ENCODE data around the gene C1orf21. TPM values are rescaled to one million over a fixed set of nuclear protein-coding genes. Genes with fewer than 3 reads are reported as not detected.

Gene C1orf21
- total RNA-seq, 1 donor from 2014 or later: 33.1 TPM

DNA sequence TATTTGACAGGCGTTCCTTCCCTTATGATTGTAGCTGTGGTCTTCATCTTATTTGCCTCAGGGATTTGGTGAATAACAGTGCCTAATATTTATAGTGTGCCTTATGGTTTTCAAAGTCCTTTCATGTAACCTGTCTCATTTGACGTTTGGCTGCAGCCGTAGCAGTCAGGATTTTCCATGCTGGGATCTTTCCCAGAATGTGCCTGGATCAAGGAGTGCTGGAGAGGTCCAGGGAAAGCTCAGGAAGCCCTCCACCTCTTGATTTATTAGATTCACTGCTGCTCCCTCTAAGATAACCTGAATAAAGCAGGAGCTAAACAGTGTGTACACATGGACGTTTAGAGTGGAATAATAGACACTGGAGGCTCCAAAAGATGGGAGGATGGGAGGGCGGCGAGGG, 5.2 kb downstream of the C1orf21 start:
- Mint-ChIP-seq H3K4me1 (peaks cover 71% of the 10 kb centered on the region), H3K36me3 (no peaks in the 10 kb centered on the region), H3K9me3 (no peaks in the 10 kb centered on the region), H3K27me3 (ENCODE audit: low read depth) (no peaks in the 10 kb centered on the region), H3K4me3 (no peak overlapping the region), H3K27ac (no peak overlapping the region)
- TF ChIP-seq, protein P1, sequence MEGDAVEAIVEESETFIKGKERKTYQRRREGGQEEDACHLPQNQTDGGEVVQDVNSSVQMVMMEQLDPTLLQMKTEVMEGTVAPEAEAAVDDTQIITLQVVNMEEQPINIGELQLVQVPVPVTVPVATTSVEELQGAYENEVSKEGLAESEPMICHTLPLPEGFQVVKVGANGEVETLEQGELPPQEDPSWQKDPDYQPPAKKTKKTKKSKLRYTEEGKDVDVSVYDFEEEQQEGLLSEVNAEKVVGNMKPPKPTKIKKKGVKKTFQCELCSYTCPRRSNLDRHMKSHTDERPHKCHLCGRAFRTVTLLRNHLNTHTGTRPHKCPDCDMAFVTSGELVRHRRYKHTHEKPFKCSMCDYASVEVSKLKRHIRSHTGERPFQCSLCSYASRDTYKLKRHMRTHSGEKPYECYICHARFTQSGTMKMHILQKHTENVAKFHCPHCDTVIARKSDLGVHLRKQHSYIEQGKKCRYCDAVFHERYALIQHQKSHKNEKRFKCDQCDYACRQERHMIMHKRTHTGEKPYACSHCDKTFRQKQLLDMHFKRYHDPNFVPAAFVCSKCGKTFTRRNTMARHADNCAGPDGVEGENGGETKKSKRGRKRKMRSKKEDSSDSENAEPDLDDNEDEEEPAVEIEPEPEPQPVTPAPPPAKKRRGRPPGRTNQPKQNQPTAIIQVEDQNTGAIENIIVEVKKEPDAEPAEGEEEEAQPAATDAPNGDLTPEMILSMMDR (IDR thresholded peaks at IDR 0.05; ENCODE audit: unreplicated experiment): no peak
- no peak for DNase-seq (ENCODE audit: low spot score in 2 of 2, unreplicated experiment in 2 of 2)

DNA sequence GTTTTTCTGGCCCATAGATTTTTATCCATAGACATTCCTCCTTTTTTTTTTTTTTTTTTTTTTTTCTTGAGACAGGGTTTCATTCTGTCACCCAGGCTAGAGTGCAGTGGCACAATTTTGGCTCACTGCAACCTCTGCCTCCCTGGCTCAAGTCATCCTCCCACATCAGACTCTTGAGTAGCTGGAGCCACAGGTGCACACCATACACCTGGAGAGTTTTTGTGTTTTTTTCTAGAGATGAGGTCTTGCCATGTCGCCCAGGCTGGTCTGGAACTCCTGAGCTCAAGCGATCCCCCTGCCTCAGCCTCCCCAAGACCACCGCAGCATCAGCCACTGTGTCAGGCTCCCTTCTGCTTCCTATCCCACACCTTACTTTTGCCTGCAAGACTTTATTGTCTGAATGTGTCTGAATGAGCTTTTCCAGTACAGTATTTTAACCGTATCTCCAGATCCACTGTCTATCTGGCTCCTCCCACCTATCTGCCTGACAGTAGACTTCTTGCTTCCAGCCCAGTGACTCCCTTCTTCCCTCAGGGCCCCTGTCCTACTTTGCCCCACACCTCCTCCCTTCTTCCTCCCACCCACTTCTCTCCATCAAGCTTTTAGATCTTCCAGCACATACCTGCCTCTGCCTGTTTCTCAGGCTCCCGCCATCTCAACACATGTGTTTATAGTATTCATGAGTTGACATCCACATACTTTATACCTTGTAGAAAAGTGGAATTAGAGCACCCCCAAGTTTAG, 6.1 kb downstream of the C1orf21 start:
- H3K4me1 Mint-ChIP-seq: peaks cover 71% of the 10 kb centered on the region
- peak overlapping the region; percentile 2 for H3K4me3 Mint-ChIP-seq
- no peak for DNase-seq (ENCODE audit: low spot score in 2 of 2, unreplicated experiment in 2 of 2)
- no peaks in the 10 kb centered on the region for H3K27me3 Mint-ChIP-seq (ENCODE audit: low read depth)
- H3K36me3 Mint-ChIP-seq: no peaks in the 10 kb centered on the region
- H3K9me3 Mint-ChIP-seq: no peaks in the 10 kb centered on the region
- TF ChIP-seq, protein P1 (IDR thresholded peaks at IDR 0.05; ENCODE audit: unreplicated experiment): no peak
- peak overlapping the region; percentile 48 for H3K27ac Mint-ChIP-seq

DNA sequence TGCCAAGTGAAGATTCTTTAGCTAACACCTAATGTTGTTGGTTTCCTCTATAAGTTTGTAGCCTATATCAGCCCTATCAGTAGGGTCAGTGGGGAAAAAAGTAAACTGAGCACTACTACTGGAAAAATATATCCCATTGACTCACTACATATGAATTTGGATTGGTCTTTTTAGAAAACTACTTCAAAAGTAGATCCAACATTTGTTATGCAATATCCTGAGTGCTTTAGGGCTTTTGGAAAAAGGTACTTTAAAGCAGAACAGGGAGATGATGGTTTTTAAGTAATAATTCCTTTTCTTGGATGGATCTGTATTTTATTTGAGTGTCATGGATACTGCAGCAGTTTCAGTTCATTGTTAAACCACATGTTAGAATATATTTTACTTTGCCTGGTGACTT, 7.1 kb downstream of the C1orf21 start:
- Mint-ChIP-seq H3K9me3 (no peaks in the 10 kb centered on the region), H3K27ac (no peak overlapping the region), H3K27me3 (ENCODE audit: low read depth) (no peaks in the 10 kb centered on the region), H3K4me1 (peaks cover 61% of the 10 kb centered on the region), H3K4me3 (no peak overlapping the region), H3K36me3 (no peaks in the 10 kb centered on the region)
- no peak for DNase-seq (ENCODE audit: low spot score in 2 of 2, unreplicated experiment in 2 of 2)
- TF ChIP-seq, protein P1 (IDR thresholded peaks at IDR 0.05; ENCODE audit: unreplicated experiment): no peak

DNA sequence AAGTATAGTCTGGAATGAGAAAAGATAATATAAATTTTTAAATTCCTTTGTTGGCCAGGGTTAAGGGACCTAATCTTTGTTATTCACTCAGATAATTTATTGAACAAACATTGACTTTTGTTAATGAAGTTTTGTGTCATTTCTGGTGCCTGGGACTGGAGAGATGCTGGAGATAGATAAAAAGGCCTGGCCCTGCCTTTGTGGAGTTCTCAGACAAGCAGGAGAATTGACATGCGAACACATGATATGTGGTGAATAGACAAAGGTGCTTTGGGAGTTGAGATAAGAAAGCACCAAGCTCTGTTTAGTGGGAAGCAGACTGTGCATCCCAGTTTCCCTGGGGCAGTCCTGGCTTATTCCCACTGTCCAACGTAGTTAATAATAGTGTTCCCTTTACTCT, 8.5 kb downstream of the C1orf21 start:
- peaks cover 47% of the 10 kb centered on the region for H3K4me1 Mint-ChIP-seq

DNA sequence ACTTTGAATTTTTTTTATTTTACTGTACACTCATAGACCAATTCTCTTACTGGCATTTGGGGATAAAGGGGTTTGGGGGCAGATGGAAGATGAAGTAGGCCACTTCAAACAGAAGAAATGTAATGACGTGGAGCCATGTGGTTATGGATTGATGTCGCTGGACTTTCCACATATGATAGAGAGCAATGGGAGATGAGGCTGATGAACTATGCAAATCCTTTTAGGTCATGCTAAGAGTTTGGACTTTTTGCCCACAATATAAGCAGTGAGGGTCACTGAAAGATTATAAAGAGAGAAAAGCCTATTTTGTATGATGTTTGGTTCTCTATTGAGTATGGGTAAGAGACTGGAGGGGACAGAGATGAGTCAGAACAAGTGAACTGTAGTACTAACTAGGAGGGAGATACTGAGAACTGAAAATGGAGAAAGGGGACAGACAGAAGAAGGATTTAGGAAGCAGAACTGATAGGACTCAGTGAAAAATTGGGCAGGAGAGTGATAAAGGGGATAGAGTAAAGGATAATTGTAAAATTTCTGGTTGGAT, 9.2 kb downstream of the C1orf21 start:
- TF ChIP-seq, protein P1 (IDR thresholded peaks at IDR 0.05; ENCODE audit: unreplicated experiment): no peak
- Mint-ChIP-seq H3K9me3 (no peaks in the 10 kb centered on the region), H3K27ac (no peak overlapping the region), H3K27me3 (ENCODE audit: low read depth) (no peaks in the 10 kb centered on the region), H3K36me3 (no peaks in the 10 kb centered on the region), H3K4me3 (no peak overlapping the region), H3K4me1 (peaks cover 40% of the 10 kb centered on the region)
- DNase-seq (ENCODE audit: low spot score in 2 of 2, unreplicated experiment in 2 of 2): no peak

More for the DNA sequence above, 8.5 kb downstream of the C1orf21 start:
- Mint-ChIP-seq H3K4me3 (no peak overlapping the region), H3K36me3 (no peaks in the 10 kb centered on the region), H3K27me3 (ENCODE audit: low read depth) (no peaks in the 10 kb centered on the region), H3K27ac (no peak overlapping the region), H3K9me3 (no peaks in the 10 kb centered on the region)
- TF ChIP-seq, protein P1 (IDR thresholded peaks at IDR 0.05; ENCODE audit: unreplicated experiment): no peak
- no peak for DNase-seq (ENCODE audit: low spot score in 2 of 2, unreplicated experiment in 2 of 2)

Measured in mesothelial cell of epicardium (in vitro differentiated cells).